H1 (cell line): Measurements from ENCODE around the gene DGCR8. TPM values are rescaled to one million over a fixed set of nuclear protein-coding genes. Genes with fewer than 3 reads are reported as not detected.

Source experiments
- CREB1 ChIP-seq: IDR thresholded peaks from 2 replicates; pipeline ENCODE4 v1.6.1; 2012; ENCODE audit warnings: inconsistent platforms
- RXRA ChIP-seq: IDR thresholded peaks from 2 replicates; pipeline ENCODE4 v1.6.1; 2011; ENCODE audit warnings: low read depth, mild to moderate bottlenecking, low read length, moderate library complexity; ENCODE audit not compliant: insufficient read depth
- TBP ChIP-seq: IDR thresholded peaks from 2 replicates; pipeline ENCODE4 v1.6.1; 2011; ENCODE audit warnings: low read depth, low read length, improper control_type of control experiment
- polyA plus RNA-seq, 7 experiments: library from polyadenylated mRNA; depleted of rRNA in 3 of 7; stranded (reverse) in 5 of 7; unstranded in 2 of 7; fragments of >200 nt in 5 of 7; fragments of 200-250 nt in 2 of 7; gene quantifications; 1 replicate in 5 of 7; 2 replicates in 1 of 7; 4 replicates in 1 of 7; pipeline versions ENCODE4 v1.2.1 to v1.2.3, GENCODE V29; 2011 to 2013; ENCODE audit warnings: missing spikeins in 2 of 7, mixed read lengths in 2 of 7
- total RNA-seq: library from RNA; stranded (reverse); fragmentation: NEBNext Ultra II Directional; extraction: Animal tissue kit (Norgen Biotek cat#: 25700); gene quantifications from 2 replicates; pipeline ENCODE4 v1.2.1, GENCODE V29; 2021
- TF ChIP-seq, protein P1 (sequence below): IDR thresholded peaks from 2 replicates; pipeline ENCODE4 v1.6.1; 2012; ENCODE audit warnings: low read length, inconsistent platforms

The DGCR8 gene
- total and polyA plus RNA-seq, 2 of the 8 experiments (the other 6 are each of a cell fraction or from before 2014, with no cell fraction given), result 23.7 to 43.7 TPM

DNA sequence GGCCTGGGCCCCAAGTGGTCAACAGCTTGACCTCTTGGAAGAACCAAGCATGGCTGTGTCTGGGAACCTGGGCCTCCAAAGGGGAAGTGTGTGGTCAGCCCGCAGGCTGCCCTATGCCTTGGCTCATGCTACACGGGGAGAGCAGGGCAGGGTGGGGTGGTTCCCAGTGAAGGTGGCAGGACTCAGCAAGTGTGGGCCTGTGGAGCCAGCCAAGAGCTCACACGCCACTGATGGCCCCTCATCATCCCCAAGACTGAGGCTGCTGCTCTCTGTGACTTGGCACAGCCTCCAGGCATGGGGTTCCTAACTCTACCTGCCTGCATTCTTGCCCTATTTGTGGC, 15.9 kb upstream of the DGCR8 start (continued):
- TF ChIP-seq, protein P1, sequence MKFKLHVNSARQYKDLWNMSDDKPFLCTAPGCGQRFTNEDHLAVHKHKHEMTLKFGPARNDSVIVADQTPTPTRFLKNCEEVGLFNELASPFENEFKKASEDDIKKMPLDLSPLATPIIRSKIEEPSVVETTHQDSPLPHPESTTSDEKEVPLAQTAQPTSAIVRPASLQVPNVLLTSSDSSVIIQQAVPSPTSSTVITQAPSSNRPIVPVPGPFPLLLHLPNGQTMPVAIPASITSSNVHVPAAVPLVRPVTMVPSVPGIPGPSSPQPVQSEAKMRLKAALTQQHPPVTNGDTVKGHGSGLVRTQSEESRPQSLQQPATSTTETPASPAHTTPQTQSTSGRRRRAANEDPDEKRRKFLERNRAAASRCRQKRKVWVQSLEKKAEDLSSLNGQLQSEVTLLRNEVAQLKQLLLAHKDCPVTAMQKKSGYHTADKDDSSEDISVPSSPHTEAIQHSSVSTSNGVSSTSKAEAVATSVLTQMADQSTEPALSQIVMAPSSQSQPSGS, result no peak
- TF ChIP-seq RXRA (no peak), CREB1 (no peak), TBP (no peak)
